ENCODE data around the gene NAV3.
A peak's percentile ranks its signal among the peaks of the same experiment; 100 is the strongest.

NAV3 gene

DNA sequence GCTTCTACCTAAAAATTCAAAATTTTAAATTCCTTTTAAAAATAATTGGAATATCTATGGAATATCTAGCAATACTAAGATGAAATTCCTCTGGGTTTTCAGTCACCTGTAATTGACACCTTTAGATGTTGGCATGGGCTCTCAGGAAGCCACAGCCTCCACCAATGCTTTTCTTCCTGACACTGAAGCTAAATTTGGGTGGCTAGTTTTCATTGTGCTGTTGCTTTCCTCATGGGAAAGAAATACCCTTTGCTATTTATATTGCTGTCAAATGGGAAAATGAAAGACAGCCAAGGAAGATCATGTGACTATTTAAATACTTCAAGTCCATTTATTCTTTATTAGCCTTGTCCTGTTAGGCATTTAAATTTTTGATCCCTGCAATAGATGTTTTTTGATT is 313.0 kb downstream of the NAV3 start:
- Histone ChIP-seq H3K4me3 (no peak overlapping the region), H3K9me3 (no peaks in the 10 kb centered on the region), H3K27ac (no peak overlapping the region), H3K27me3 (no peaks in the 10 kb centered on the region), H3K36me3 (no peaks in the 10 kb centered on the region), H3K4me1 (no peaks in the 10 kb centered on the region)
- DNase-seq = no peak
- TF ChIP-seq, protein P1, sequence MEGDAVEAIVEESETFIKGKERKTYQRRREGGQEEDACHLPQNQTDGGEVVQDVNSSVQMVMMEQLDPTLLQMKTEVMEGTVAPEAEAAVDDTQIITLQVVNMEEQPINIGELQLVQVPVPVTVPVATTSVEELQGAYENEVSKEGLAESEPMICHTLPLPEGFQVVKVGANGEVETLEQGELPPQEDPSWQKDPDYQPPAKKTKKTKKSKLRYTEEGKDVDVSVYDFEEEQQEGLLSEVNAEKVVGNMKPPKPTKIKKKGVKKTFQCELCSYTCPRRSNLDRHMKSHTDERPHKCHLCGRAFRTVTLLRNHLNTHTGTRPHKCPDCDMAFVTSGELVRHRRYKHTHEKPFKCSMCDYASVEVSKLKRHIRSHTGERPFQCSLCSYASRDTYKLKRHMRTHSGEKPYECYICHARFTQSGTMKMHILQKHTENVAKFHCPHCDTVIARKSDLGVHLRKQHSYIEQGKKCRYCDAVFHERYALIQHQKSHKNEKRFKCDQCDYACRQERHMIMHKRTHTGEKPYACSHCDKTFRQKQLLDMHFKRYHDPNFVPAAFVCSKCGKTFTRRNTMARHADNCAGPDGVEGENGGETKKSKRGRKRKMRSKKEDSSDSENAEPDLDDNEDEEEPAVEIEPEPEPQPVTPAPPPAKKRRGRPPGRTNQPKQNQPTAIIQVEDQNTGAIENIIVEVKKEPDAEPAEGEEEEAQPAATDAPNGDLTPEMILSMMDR (IDR thresholded peaks at IDR 0.05) = no peak
- intact Hi-C loops (cut with DNase I; ENCODE audit: low total_unique reads) = no loop called here

- H3K36me3 ChIP-seq = no peaks in the 10 kb centered on the region
- no peaks in the 10 kb centered on the region for H3K4me1 ChIP-seq
- DNase-seq = no peak
- no peaks in the 10 kb centered on the region for H3K27me3 ChIP-seq
- no peaks in the 10 kb centered on the region for H3K9me3 ChIP-seq
- H3K4me3 ChIP-seq = no peak overlapping the region
- TF ChIP-seq, protein P1 (IDR thresholded peaks at IDR 0.05) = no peak
- no peak overlapping the region for H3K27ac ChIP-seq
- intact Hi-C loops (cut with DNase I; ENCODE audit: low total_unique reads) = no loop called here
These were observed 314.7 kb downstream of the NAV3 start for GRCh38 chr12:78145398-78145797.

GRCh38 chr12:78146365-78146772 is 315.7 kb downstream of the NAV3 start:
- TF ChIP-seq, protein P1 (IDR thresholded peaks at IDR 0.05) = peak; percentile 41 to 58
- Histone ChIP-seq H3K9me3 (no peaks in the 10 kb centered on the region), H3K27me3 (no peaks in the 10 kb centered on the region), H3K36me3 (no peaks in the 10 kb centered on the region), H3K4me3 (no peak overlapping the region), H3K4me1 (no peaks in the 10 kb centered on the region), H3K27ac (no peak overlapping the region)
- intact Hi-C loops (cut with DNase I; ENCODE audit: low total_unique reads) = no loop called here
- DNase-seq = no peak

DNA sequence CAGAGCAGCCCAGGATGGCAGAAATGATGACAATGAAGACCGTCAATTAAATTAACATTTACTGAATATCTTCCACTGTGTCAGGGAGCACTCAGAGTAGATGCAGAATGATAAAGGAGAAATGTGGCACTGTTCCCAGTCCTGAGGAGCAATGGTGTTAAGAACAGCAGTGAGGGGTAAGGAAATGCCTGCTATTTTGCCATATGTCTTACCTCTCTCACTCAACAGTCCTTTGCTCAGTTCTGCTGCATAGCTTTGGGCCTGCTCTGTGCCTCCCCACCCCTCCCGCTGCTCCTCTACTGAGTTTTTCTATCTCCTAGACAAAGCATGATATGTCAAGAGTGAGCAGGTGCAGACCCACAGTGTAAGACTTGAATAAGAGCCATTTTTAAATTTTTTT is 318.8 kb downstream of the NAV3 start:
- intact Hi-C loops (cut with DNase I; ENCODE audit: low total_unique reads) = no loop called here
- H3K4me3 ChIP-seq = no peak overlapping the region

GRCh38 chr12:78155546-78155945 is 324.9 kb downstream of the NAV3 start:
- no peaks in the 10 kb centered on the region for H3K36me3 ChIP-seq
- TF ChIP-seq, protein P1 (IDR thresholded peaks at IDR 0.05) = no peak
- H3K27ac ChIP-seq = no peak overlapping the region
- intact Hi-C loops (cut with DNase I; ENCODE audit: low total_unique reads) = no loop called here
- DNase-seq = no peak
- no peak overlapping the region for H3K4me3 ChIP-seq
- H3K4me1 ChIP-seq = no peaks in the 10 kb centered on the region
- H3K27me3 ChIP-seq = no peaks in the 10 kb centered on the region
- H3K9me3 ChIP-seq = no peaks in the 10 kb centered on the region

More for the DNA sequence above, 318.8 kb downstream of the NAV3 start:
- Histone ChIP-seq H3K27ac (no peak overlapping the region), H3K36me3 (no peaks in the 10 kb centered on the region), H3K9me3 (no peaks in the 10 kb centered on the region), H3K27me3 (no peaks in the 10 kb centered on the region), H3K4me1 (no peaks in the 10 kb centered on the region)
- DNase-seq = no peak
- TF ChIP-seq, protein P1 (IDR thresholded peaks at IDR 0.05) = no peak

DNA sequence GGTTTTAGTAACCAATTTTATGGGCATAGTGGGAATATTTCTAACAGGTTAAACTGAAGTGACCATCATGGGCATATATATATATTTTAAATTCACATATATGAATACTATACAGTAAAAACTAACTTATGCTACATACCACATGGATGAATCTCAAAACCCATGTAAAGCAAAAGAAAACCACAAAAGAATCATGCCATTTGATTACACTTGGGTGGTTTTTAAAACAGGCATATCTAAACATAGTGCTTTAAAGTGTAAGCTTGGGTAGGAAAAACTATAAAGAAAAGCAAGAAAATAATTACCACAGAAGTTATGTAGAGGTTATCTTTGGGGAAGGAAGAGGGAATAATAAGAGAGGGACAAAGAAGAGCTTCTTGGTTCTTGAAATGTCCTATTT is 326.1 kb downstream of the NAV3 start:
- H3K36me3 ChIP-seq = no peaks in the 10 kb centered on the region
- no peaks in the 10 kb centered on the region for H3K4me1 ChIP-seq
- no peaks in the 10 kb centered on the region for H3K9me3 ChIP-seq
- no peak overlapping the region for H3K4me3 ChIP-seq
- intact Hi-C loops (cut with DNase I; ENCODE audit: low total_unique reads) = no loop called here
- no peaks in the 10 kb centered on the region for H3K27me3 ChIP-seq
- no peak overlapping the region for H3K27ac ChIP-seq
- DNase-seq = no peak
- TF ChIP-seq, protein P1 (IDR thresholded peaks at IDR 0.05) = no peak
